Glomerular visceral epithelial cell (primary cell): ENCODE data around the gene OR52A5.
"Not testable (repeated sequence)": the region's sequence is repeated elsewhere in the genome, so short reads cannot be mapped to it uniquely, and the experiment has no call there.

Experiments
- DNase-seq: peaks from one replicate; pipeline ENCODE4 v3.0.0-alpha.2; 2016; ENCODE audit errors: extremely low spot score

OR52A5 gene

DNA sequence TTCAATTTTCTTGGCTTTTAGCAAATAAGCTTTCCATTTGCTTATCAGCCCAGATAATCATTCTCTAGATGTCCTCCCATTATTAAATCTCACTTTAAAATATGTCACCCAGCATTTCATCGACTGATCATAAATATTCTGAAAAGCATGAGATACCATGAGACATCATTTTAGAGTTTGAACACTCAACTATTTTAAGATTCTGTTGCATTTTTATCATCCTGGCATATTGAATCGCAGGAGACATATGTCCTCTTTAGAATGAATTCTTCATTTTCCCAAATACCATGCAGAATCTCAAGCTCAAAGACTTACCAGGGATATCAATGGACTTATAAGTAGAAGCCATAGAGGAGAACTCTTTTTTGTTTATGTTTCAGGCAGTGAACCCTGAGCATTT, at the start of gene OR52A5:
Gene OR52A5, minus strand, starts transcription at position 361 of the 400 bp plus-strand sequence. CDS start 5,714 bp downstream, outside the sequence.
- no peak for DNase-seq

DNA sequence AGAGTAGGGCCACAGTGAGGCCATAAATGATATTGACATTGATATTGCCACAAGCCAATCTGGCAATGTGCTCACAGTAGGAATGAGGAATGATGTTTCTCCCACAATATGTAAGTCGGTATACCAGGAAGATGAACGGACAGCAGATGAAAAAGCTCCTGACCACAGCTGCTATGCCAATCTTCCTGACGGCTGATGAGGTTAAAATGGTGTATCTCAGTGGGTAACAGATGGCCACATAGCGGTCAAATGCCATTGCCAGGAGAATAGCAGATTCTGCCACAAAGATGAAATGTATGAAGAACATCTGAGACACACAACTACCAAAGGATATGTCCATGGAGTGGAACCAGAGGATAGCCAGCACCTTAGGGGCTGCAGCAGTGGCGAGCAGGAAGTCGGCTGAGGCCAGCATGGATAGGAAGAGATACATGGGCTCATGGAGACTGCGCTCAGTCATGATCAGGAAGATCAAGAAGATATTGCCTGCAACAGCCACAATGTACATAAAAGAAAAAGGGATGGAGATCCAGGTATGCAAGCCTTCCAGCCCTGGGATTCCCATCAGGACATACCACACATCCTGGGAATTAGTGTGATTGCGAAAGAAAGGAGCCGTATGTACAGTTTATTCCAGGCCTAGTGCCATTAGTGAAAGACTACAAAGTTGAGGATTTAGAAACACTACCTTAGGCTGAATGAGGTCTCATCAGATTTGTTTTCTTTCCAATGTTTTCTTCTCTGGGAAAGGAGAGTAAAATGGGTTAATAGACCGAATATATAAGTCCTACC, 40.1 kb upstream of the OR52A5 start:
- no peak for DNase-seq

DNA sequence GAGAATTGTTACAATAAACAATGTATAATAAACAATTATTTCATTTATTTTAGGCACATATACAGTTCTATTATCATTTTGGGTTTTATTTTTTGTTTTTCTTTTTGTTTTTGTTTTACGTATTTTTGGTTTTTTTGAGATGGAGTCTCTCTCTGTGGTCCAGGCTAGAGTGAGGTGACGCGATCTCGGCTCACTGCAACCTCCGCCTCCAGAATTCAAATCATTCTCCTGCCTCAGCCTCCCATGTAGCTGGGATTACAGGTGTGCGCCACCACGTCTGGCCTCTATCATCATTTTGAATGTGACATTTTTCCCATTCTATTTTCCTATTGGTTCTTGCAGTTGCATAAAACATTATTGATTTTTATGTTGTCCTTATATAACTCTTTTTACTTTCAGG, 36.8 kb upstream of the OR52A5 start:
- no peak for DNase-seq

DNA sequence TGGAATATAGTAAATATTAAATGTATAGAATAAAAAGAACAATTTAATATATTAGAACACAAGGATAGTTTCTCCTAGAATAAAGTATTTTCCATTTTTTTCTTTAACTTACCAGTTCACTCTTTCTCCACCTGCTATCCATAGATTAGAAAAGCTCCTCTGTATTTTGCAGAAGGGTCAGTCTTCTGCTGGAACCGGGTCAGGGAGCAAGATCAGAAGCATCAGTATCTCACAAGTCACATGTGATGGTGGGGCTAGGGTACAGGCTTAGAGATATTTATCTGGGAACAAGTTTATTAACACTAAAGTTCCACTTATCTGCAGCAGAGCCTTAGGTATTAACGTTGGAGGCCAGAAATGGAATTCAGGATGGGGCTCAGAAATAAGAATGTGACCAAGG, 33.7 kb upstream of the OR52A5 start:
- DNase-seq = no peak

DNA sequence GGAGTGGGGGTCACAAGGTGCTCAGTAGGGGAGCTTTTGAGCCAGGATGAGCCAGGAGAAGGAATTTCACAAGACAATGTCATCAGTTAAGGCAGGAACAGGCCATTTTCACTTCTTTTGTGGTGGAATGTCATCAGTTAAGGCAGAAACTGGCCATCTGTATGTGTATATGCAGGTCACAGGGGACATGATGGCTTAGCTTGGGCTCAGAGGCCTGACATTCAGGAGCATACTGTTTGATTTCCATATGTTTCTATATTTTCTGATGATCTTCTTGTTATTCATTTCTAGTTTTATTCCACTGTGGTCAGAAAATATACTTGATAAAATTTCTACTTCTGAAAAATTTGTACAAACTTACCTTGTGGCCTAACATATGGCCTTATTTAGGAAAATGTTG, 27.7 kb upstream of the OR52A5 start:
- DNase-seq = not testable (repeated sequence)

DNA sequence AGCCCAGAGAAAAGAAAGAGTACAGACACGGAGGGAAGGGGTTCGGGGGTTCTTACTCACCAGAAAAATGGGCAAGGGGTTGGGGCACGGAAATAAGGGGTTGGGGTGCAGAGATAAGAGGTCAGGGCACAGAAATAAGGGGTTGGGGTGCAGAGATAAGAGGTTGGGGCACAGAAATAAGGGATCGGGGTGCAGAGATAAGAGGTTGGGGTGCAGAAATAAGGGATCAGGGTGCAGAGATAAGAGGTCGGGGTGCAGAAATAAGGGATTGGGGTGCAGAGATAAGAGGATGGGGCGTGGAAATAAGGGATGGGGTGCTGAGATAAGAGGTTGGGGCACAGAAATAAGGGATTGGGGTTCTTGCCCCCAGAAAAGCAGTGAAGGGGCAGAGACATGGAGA, 26.7 kb upstream of the OR52A5 start:
- not testable (repeated sequence) for DNase-seq

DNA sequence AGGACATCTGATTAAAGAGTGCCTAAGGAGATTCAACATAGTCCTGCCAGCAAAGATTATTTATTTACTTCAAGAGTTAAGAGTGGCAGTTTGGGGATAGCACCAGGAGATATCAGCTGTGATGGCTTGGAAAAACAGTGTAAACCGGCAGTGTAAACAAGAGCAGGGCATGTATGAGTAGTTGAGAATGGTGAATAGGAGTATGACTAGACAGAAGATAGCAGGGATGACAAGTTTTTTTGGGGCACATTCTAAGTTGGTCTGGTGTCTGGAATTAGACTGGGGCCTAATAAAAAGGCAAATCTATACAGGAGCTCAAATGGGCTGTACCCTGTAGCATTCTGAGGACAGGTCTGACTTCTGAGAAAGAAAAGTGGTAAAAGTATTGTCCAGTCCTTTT, 22.9 kb upstream of the OR52A5 start:
- not testable (repeated sequence) for DNase-seq

DNA sequence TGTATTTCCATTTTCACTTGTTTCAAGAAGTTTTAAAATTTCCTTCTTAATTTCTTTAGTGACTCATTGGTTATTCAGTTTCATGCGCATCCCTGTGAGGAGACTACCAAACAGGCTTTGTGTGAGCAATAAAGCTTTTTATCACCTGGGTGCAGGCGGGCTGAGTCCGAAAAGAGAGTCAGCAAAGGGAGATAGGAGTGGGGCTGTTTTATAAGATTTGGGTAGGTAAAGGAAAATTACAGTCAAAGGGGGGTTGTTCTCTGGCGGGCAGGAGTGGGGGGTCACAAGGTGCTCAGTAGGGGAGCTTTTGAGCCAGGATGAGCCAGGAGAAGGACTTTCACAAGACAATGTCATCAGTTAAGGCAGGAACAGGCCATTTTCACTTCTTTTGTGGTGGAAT, 22.1 kb upstream of the OR52A5 start:
- DNase-seq = not testable (repeated sequence)

DNA sequence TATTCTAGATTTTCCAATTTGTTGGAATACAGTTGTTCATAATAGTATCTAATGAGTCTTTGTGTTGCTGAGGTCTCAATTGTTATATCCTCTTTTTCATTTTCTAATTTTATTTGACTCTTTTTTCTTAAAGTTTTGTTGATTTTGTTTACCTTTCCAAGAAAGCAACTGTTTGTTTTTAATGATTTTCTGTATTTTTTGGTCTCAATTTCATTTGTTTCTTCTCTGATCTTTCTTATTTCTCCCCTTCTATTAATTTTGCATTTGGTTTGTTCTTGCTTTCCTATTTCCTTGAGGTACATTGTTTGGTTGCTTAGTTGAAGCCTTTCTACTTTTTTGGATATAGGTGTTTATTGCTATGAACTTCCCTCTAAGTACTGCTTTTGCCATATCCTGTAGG, 21.6 kb upstream of the OR52A5 start:
- DNase-seq = no peak

DNA sequence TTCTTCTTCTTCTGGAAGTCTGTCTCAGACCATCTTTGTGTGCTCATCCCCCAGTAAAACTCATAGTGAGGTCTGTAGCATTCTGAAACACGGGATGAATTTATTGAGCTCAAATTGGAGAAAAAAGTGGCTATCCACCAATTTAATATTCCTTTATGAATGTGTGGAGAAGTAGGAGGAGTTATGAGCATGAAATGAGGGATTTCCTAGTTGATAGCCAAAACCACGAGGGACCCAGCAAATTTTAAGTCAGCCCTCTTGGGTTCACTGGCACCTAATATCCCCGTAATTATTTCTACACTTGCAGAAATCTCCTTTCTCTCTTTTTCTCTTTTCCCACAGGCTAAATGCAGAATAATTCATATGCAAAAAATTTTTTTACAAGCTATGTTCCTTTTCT, 16.5 kb upstream of the OR52A5 start, which contains the start of gene OR52A1:
Gene OR52A1, minus strand, starts transcription at position 101 of the 400 bp plus-strand sequence. CDS start 2,388 bp downstream, outside the sequence.
- DNase-seq = no peak

DNA sequence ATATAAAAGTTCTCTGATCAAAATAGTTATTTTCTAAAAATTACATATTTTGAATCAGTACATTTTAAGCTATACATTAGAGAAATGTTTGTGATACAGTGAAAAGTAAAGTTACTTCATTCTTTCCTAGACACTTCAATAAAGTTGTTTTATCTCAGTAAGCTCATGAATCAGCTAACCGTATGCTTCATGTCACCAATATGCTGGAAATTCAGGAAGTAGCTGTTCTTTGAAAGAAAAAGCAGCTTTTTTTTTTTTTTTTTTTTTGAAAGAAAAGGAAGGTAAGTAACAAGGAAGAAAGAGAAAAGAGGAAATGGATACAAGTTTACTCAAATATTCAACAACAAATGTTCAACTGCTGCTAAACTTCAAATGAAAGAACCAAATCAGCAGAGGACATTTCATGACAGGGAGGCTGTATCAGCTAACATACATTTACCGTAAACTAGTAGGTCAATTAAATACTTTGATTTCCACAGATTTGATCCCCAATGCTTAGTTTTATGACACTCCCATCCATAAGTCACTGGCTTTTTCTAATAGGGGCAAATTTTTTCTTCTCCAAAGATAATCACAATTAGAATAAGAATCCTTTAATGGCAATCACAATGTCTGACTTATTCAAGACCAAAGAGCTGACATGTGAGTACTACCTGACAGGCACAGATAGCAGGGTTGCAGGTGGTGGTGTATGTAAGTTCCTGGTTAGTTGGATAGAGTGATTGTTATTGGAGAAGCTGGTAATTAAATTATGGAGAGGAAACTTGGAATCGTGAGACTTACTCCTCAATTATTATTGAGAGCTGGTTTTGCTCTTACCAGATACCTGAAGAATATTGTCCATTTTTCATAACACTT, 15.6 kb upstream of the OR52A5 start:
- no peak for DNase-seq

DNA sequence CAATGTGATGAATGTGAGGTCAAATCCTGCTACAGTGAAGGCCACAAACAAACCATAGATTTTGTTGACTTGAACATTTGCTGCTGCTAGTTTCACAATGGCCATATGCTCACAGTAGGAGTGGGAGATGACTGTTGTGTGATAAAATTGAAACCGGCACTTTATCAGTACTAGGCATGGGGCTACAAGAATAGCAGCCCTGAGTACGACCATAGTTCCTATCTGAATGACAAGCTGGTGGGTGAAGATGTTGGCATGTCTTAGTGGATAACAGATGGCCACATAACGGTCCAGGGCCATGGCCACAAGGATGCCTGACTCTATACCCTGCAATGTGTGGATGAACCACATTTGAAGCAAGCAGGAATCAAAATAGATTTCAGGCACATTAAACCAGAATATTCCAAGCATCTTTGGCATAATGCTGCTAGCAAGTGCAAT, 13.6 kb upstream of the OR52A5 start:
- DNase-seq = no peak

DNA sequence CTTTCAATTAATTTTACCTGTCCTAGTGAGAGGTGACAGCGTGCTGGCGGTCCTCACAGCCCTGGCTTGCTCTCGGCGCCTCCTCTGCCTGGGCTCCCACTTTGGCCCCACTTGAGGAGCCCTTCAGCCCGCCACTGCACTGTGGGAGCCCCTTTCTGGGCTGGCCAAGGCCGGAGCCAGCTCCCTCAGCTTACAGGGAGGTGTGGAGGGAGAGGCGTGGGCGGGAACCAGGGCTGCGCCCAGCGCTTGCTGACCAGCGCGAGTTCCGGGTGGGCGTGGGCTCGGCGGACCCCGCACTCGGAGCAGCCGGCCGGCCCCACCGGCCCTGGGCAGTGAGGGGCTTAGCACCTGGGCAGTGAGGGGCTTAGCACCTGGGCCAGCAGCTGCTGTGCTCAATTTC, 6.0 kb upstream of the OR52A5 start:
- not testable (repeated sequence) for DNase-seq

DNA sequence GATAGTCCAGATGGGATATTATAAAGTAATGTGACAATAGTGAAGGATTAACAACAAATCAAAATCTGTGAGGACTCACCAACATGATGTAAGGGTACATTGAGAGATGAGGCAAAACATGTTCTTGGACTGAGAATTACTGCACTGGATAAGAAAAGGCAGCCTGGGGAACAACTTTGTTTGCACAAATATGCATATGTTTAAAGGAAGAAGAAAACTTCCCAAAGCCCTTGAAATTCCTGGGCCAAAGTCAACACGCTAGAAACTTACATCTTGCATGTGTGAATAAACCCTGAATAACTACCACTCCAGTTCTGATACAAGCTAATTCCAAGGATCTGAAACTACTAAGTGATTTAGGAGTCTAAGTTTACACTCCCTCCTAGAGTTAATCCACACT, 1.1 kb downstream of the OR52A5 start:
- no peak for DNase-seq

DNA sequence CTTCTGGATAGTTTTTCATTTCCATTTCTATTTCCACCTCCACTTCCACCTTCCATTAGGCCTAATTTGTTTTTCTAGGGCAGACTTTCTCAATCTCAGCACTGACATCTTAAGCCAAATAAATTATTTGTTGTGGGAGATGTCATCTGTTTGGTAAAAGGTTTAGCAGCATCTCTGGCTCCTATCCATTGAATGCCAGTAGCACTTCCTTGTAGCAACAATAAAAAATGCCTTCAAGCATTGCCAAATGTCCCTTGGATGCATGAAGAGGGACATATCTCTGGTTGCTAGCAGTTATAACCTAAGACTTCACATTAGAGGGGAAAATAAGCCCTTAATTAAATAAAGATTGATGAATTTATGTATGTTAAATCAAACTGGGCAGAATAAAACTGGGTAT, 1.9 kb downstream of the OR52A5 start:
- DNase-seq = no peak

DNA sequence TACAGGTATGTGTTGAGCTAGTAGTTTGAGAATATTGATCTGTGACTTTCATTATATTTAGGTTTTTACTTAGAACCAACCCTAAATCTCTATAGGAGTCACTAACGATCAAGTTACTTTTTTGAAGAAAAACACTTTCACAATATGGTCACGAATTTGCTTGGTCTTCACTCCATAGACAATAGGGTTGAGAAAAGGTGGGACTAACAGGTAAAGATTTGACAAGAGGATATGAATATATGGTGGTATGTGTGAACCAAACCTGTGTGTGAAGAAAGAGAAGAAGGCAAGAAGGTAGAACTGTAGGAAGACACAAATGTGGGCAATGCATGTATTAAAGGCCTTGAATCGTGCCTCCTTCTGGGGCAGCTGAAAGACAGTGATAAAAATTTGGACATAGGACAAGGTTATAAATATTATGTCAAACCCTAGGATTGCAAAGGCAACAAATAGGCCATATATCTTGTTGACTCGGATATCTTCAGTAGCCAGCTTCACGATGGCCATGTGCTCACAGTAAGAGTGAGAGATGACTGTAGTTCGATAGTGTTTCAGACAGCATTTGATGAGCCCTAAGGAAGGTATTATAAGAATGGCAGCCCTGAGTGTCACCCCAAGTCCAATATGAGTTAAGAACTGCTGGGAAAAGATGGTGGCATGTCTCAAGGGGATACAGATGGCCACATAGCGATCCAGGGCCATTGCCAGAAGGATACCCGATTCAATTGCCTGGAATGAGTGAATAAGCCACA, 6.4 kb downstream of the OR52A5 start:
- DNase-seq = no peak

DNA sequence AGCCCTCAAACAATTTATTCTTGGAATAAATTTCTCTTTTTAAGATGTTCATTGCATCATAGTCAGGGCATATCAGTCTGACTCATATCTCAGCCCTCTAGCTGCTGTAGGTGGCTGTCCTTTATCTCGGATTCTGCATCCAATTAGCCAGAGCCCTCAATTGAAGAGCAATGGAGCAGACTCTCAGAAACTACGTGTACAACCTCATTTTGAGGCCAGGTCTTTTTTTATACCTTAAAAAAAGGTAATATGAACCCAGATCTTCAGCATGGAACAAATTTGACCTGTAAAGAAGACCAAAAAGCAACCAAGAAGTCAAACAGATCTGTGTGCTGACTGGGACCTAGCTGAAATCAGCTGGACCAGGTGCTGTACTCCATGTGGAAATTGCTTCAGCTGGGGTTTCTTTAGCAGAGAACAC, 8.7 kb downstream of the OR52A5 start:
- no peak for DNase-seq

DNA sequence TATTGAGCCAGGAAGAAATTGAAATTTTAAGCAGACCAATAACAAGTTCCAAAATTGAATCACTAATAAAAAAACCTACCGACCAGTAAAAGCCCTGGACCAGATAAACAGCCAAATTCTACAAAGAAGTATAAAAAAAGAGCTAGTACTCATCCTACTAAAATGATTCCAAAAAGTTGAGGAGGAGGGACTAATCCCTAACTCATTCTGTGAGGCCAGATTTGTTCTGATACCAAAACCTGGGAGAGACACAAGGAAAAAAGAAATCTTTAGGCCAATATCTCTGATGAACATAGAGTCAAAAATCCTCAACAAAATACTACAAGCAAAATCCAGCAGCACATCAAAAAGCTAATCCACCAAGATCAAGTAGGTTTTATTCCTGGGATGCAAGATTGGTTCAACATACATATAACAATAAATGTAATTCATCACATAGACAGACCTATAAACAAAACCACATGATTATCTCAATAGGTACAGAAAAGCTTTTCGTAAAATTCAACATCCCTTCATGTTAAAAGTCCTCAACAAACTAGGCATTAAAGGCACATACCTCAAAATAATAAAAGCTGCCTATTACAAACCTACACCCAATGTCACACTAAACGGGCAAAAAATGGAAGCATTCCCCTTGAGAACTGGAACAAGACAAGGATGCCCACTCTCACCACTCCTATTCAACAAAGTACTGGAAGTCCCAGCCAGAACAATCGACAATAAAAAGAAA, 13.1 kb downstream of the OR52A5 start:
- DNase-seq = no peak

DNA sequence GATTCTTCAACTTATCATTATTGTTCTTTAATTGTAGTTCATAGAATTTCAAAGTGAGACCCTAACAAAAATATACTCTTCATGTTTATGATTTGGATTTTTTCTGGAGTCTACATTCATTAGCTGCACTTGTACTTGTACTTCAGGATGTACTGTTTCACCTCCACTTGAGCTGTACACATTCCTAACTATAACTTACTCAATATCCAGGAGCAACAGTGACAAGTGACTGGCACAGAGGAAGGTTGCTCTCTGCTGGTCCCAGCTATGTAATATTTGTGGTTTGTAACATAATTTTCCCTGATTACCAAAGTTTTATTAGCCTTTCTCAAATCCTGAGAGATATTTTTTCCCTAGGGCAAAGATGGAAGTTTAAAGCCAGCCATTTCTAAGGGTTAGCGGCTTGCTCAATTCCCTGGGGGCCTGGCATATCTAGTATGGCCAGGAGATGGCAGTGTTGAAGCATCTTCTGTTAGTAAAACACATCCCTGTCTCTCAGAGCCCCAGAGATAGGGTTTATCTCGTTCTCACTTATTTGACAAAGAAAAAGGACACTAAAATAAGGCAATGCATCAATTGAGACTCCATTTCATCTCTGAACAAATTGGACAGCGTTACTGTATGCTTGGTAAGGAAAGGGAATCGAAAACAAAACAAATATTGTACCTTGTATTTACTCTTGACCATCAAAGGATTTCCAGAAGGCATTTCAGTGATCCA, 14.2 kb downstream of the OR52A5 start:
- DNase-seq = peak; percentile 53

DNA sequence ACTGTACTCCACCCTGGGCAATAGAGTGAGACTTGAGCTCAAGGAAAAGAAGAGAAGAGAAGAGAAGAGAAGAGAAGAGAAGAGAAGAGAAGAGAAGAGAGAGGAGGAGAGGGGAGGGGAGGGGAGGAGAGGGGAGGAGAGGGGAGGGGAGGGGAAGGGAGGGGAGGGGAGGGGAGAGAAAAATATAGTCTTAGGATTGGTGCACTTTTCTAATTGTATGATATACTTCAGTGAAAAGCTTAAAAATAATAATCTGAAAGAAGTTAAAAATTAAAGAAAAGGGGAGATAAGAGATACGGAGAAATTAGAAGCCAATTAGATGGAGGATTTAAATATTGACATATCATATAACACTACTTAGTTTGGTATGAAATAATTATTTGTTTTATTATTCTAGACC, 19.3 kb downstream of the OR52A5 start:
- DNase-seq = no peak

DNA sequence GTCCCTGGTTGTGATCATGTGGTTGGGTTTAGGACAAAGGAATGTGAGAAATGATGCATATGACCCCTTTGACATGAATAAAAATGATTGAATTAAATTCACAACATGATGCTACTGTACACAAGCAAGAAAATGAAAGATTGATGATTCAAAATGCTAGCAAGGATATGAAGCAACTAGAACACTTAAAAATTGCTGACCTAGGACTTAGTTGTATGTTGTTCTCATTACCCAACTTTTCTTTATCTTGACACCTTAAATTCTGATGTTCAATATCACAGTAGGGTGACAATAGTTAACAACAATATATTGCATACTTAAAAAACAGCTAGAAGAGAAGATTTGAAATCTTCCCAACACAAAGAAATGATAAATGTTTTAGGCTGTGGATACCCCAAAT, 20.6 kb downstream of the OR52A5 start:
- DNase-seq = no peak
